22Rv1 (cell line): ENCODE measurements around the gene EGLN3.

Experiments used
- ZFX ChIP-seq: fragments of 450-650 bp; IDR thresholded peaks from 2 replicates; pipeline ENCODE4 v1.6.1; 2017; ENCODE audit warnings: antibody characterized with exemption, borderline replicate concordance
- TF ChIP-seq, protein P1 (sequence below): fragments of 450-650 bp; IDR thresholded peaks from 2 replicates; pipeline ENCODE4 v1.5.1; 2017; ENCODE audit warnings: mild to moderate bottlenecking

DNA sequence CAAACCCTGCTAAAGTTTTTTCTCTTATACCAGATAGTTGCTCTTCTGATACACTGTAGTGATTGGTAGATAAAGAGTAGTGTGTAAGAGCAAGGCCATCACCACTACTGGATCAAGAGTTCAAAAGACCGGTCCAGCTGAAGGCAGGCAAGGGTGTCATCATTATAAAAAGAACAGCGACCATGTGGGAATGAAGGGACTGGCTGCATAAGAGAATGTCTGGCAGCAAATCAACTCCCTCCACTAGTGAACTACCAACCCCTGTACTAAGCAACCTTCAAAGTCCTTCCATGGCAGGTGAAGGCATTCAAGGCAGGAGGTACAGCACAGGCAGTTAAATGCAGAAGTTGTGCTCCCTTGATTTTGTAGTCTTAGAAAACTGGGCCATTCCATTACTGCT lies 53.5 kb downstream of the EGLN3 start:
- TF ChIP-seq, protein P1, sequence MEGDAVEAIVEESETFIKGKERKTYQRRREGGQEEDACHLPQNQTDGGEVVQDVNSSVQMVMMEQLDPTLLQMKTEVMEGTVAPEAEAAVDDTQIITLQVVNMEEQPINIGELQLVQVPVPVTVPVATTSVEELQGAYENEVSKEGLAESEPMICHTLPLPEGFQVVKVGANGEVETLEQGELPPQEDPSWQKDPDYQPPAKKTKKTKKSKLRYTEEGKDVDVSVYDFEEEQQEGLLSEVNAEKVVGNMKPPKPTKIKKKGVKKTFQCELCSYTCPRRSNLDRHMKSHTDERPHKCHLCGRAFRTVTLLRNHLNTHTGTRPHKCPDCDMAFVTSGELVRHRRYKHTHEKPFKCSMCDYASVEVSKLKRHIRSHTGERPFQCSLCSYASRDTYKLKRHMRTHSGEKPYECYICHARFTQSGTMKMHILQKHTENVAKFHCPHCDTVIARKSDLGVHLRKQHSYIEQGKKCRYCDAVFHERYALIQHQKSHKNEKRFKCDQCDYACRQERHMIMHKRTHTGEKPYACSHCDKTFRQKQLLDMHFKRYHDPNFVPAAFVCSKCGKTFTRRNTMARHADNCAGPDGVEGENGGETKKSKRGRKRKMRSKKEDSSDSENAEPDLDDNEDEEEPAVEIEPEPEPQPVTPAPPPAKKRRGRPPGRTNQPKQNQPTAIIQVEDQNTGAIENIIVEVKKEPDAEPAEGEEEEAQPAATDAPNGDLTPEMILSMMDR = no peak
- TF ChIP-seq ZFX = no peak
